HT-29 (cell line): Measurements from ENCODE around the gene USHBP1. TPM values are rescaled to one million over a fixed set of nuclear protein-coding genes. Genes with fewer than 3 reads are reported as not detected.

Source experiments
- DNase-seq: peaks from one replicate; pipeline ENCODE4 v3.0.0-alpha.2; 2015; ENCODE audit warnings: low spot score
- total RNA-seq: library from RNA; depleted of rRNA; stranded (reverse); fragments of >200 nt; shearing (Covaris generic); gene quantifications from 2 replicates; pipeline ENCODE4 v1.2.3, GENCODE V29; 2014

USHBP1 gene
- total RNA-seq, 1 experiment from 2014 or later, result 0.08 TPM

DNA sequence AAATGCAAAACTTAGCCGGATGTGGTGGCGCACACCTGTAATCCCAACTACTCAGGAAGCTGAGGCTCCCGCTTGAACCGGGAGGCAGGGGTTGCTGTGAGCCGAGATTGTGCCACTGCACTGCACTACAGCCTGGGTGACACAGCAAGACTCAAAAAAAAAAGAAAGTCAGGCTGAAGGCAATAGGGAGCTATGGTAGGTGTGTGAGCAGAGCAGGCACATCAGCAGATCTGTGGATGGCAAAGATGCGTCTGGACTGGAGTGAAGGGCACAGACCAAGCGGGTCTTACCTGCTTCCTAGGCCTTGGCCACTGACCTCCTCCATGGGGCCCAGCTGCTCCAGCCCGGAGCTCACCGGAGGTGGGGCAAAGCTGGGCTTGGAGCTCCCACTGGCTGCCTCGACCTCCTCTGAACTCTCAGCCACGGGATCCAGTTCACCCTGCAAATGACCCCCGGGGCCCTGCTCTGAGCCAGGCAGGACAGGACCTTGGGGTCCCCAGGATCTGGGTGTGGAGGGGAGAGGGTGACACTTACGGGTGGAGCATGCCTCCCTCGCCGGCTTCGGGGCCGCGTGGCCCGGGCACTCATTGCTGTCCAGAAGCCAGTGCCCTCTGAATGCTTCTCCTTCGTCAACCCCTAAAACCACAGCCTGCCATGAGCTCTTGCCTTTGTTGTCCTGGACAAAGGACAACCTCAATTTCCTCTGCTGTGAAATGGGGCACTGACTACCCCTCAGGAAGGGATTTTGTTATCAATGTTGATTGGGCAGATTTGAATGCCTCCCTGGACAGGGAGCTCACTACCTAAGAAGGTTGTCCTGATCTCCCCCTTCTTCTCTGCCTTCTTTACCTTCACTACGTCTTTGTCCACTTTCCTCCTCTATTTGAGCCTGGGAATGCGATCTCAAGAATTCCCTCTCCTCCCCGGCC, 569 bp downstream of the USHBP1 start:
- no peak for DNase-seq

DNA sequence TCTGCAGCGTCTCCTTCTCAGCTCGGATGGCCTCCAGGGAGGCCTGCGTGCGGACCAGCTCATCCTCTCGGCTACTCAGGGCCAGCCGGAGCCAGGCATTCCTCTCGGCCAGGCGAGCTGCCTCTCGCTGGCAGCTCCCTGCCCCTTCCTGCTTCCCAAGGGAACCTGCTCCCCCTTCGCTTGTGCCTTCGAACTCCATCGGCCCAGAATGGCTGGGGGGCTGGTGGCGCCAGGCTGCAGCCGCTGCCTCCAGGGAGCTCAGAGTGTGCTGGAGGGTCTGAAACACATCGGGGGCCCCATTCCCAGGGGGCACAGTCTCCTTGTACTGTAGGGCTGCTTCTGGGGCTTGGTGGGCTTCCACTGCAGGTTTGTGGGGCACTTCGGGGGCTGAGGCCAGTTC, 2.0 kb downstream of the USHBP1 start:
- DNase-seq, result no peak

DNA sequence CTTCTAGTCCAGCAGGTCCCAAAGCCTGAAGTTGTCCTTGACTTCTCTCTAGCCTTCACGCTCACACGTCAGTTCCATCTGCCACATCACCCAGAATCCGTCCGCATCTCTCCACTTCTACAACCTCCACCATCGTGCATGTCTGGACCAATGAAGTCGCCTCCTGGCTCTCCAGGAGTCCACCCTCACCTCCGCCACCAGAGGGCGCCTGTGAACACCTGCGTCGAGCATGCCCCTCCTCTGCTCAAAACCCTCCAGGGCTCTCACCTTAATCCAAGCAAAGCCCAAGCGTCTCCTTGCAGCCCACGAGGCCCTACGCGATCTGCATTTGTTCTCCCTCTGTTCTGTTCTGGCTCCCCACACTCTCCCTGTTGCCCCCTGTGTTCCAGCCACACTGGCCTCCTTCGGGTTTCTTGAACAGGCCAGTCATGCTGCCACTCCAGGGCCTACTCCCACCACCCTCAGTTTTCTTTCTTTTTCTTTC, 3.7 kb downstream of the USHBP1 start:
- DNase-seq, result peak; percentile 80

DNA sequence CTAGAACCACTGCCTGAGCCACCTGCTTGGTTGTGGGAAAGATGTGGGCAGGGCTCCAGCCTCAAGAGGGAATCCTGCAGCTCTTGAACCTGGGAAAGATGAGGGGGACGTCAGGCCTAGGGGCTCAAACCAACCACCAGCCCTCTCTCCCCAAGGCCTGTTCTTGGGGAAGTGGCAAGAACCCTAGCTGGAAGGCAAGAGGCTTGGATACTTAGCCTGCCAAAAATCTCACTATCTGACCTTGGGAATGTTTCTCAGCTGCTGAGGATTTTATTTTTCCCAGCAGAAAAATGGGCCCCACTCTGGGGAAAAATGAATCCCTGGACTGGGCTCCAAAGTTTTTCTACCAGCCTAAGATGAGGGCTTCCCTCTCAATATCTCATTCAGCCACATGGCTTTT, 4.6 kb downstream of the USHBP1 start:
- DNase-seq, result no peak

DNA sequence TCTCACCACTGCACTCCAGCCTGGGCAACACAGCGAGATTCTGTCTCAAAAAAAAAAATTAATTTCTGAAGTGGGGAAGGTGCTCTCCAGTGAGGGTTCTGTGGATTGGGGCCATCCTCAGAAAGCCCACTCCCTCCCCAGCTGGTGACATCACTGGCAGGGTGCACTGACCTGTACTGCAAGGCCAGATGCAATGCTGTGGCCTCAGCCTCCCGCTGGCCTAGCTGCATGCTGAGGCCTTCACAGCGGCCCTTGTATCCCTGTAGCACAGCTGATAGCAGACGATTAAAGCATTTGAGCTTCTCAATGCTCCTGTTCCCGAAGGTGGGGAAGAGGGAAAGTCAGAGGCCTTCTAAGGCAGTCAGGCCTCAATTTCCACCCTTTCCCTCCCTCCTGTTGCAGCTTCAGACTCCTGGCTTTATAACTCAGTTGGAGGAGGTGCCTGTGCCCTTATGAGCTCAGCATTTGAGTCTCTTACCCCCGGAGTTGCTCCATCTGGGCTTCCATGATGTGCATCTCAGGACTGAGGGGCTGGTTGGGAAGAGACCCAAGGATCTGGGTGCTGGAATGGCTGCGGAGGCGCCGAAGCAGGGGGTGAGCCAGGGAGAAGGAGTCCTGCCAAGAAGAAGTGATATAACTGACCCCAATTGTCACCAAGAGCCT, 5.3 kb downstream of the USHBP1 start:
- DNase-seq, result no peak

DNA sequence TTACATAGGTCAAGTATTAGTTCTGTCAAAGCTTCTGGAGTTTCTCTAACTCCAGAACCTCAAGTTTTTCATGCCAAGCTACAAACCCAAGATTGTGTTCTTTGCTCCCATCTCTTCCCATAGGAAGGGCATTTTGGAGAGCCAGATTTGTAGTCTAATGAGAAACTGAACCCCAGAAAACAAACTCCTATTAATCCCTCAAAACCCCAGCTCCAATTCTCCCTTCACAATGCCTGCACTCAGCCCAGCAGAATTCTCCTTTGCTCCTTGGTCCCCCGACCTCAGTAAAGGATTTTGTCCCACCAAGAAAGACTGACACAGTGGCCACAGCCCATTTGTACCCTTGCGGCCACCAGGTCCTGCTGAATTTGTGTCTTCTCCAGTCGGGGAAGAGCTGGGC, 8.4 kb downstream of the USHBP1 start:
- DNase-seq, result no peak

DNA sequence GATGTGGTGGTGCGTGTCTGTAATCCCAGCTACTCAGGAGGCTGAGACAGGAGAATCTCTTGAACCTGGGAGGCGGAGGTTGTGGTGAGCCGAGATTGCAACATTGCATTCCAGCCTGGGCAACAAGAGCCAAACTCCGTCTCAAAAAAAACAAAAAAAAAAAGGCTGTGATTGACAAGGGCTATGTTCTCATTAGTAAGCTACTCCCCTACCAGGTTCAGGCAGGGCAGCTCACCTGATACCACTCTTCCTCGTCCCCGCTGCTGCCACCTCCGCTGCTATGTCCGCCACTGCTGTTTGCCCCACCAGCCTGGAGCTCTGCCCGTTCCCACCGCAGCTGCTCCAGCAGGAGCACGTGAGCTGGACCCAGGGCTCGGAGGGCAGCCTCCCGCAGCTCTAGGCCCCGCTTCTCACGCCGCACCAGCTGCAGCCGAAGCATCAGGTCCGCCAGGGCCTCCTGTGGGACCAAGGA, 9.4 kb downstream of the USHBP1 start:
- DNase-seq, result no peak

DNA sequence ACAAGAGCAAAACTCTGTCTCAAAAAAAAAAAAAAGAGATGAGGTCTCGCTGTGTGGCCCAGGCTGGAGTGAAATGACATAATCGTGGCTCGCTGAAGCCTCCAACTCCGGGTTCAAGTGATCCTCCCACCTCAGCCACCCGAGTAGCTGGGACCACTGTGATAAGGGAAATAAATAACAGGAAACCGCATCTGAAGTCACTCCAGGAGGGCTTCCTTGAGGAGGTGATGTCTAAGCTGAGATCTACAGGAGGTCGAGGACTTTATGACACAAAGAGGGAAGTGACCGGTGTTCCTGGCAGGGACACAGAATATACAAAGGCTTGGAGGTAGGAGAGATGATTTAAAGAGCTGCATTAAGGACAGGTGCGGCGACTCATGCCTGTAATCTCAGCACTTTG, 9.9 kb downstream of the USHBP1 start:
- no peak for DNase-seq

DNA sequence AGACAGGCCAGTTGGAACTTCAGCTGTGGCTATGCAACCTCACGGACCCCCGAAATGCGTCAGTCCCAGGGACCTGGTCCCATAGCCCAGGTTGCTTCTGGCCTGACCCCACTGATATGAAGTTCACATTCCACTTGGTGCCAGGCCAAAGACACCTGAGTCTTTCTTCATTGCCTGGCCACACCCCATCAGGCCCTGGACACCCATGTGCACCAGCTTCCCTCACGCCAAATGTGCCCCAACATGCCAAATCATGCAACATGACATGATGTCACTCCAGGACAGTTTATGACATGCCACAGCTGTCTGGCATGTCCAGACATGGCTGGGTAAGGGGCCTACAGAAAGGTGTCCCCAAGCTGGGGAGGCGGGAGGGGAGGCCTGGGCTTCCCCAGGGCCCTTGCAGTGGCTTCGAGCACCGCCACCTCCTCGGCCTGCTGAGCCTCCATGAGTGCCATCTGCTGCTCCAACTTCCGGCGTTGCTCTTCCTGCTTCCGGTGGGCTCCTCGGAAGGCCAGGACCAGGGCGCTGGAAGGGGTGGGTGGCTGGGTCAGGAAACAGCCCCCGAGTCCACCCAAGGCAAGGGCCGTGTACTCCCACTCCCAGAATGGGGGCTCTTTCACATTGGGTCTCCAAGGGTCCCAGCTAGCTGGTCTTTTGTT, 14.5 kb downstream of the USHBP1 start:
- no peak for DNase-seq

DNA sequence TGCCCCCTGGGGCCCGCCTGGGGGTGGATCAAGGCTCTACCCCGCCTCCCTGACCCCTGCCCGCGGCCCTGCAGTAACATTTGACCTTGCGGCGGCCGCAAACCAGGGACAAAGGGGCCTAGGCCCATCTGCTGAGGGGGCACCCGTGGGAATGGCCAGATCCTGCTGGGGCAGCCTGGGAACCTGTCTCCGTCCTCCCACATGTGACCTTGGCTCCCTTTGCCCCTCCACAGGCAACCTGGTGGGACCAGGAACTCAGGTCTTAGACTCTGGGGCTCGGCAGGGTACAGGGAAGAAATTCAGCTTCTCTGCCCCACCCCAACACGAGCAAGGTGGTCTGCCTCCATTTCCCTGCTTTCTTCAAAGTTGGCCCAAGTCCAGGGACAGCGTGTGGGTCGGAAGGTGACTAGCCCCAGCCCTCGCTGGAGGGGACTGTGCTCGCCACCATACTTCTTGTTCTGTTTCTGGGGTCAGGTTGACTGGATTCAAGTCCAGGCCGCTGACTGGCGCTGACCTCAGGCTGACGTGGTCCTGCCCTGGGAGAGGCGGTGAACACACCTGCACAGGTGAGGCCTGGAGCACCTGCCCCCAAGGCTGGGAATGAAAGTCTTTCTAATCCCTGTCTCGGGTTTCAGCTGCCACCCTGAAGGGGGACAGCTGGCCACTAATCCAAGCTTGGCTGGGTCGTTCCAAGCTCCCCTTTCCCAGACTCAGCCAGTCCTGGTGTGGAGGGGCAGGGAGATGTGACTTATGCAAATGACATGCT, 16.4 kb downstream of the USHBP1 start:
- no peak for DNase-seq

DNA sequence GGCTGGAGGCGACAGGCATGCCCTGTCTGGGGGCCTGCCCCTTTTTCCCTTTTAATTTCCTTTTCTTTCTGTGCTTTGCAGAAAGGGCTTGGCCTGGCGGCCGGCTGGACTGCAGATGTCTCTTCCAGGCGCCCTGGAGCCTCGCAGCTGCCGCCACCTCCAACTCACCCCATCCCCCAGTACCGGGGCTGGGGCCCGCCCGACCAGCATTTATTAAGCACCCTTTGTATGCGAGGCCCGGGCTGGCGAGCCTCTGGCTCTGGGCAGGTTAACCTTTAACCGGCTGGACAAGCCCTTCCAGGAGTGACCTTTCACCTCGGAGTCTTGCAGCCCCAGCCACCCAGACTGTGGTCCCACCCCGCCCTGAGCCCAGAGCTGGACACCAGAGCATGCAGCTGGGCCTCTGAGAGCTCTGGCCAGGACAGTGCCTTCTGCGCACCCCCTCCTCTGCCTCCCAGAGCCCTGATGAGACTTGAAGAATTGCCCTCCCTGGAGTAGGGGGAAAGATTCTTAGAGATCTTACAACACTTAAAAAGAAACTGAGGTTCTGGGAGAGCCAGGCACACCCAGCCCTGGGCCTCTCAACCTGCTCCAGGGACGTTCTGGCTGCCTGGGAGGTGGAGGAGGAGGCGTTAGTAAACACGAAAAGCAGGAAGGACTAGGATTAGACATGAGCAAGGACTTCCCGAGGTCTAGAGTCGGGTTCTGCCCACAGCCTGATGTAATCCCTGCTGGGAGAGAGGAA, 17.7 kb downstream of the USHBP1 start:
- DNase-seq, result peak; percentile 60

DNA sequence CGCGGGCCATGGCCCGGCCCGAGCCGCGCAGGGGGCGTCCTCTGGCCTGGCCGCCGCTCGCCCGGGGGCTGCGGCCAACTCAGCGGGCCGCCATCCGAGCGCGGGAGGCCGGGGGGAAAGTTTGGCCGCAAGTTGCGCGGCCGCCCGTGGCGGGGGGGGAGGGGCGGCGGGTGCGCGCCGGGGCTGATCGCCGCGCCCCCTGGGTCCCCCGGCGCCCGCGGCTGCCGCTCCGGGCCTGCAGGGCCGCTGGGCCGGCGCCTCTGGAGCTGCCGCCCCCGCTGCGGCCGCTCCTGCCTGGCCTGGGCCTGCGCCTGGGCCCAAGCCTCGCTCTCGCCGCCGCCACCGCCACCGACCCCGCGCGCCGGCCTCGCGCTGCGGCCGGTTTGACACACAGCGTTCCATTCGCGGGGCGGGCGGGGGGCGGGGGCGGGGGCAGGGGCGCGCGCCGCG, 19.0 kb downstream of the USHBP1 start, which contains the start of gene NR2F6:
TSS of gene NR2F6 (minus strand) at position 385 of the 450 bp plus-strand sequence. CDS start 699 bp downstream, outside the sequence.
- DNase-seq, result no peak

DNA sequence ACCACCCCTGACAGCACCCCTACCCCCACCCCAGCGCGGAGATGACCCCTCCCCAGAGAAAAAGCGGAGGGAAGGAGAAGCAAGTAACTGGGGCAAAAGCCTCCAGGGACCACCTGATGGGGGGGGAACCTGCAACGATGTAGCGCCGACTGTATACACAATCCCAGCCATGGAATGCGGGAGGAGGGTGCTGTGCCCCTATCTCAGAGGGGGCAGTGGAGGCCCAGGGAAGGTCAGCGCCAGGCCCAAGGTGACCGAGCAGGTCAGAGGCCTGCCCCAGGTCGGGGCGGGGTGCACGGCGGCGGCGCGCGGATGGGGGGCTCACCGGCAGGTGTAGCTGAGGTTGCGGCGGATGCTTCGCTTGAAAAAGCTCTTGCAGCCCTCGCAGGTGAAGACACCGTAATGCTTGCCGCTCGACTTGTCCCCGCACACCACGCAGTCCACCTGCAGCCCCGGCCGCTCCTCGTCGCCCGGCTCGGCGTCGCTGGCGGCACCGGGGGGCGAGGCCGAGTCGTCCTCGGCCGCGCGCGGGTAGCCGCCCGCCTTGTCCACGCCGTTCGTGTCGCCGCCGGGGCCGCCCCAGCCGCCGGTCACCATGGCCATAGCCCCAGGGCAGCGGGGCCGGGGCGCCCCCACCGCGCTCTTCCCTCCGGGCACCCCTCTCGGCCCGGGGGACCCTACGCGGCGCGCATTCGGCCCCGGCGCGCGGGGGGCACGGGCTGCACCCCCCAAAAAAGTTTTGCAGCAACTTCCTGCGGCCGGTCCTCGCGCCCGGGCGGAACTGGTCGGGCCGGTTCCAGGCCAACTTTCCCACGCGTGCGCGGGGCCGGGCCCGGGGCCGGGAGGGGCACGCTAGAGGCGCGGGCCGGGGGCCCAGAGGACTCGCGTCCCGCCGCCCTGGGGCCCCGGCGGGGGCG, 19.7 kb downstream of the USHBP1 start:
- DNase-seq, result no peak

DNA sequence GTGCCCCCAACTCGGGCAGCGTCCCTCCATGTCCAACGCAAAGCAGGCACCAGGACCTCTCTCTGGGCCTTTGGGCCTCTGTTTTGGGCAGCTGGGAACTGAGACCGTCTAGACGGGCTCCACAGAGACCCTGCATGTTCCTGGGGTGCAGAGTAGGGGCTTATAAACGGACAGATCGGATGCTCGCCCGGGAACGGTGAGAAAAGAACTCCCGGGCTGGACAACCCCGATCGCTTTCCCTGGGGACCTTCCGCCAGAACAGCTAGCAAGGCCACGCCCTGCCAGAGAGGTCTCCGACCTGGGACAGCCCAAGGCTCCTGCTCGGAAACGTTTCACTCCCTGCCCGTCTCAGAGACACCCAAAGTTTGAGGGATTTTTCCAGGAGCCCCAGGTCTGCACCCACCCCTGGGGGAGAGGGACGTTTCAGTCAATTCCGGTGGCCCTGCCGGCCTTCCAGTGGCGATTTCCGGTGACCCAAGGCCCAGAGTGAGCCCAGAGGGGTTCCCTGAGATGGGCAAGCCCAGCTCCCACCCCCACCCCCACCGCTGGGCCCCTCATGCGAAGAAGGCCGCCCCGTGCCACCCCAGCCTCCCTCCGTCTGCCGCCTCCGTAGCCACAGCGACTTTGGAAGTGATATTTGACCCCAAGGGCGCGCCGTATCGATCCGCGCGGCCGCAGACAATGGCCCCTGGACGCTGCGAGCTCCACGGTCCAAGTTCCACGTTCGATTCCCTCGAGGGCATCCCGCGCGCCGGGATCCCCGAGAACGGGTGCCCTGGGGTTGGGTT, 20.5 kb downstream of the USHBP1 start:
- DNase-seq, result peak; percentile 47

DNA sequence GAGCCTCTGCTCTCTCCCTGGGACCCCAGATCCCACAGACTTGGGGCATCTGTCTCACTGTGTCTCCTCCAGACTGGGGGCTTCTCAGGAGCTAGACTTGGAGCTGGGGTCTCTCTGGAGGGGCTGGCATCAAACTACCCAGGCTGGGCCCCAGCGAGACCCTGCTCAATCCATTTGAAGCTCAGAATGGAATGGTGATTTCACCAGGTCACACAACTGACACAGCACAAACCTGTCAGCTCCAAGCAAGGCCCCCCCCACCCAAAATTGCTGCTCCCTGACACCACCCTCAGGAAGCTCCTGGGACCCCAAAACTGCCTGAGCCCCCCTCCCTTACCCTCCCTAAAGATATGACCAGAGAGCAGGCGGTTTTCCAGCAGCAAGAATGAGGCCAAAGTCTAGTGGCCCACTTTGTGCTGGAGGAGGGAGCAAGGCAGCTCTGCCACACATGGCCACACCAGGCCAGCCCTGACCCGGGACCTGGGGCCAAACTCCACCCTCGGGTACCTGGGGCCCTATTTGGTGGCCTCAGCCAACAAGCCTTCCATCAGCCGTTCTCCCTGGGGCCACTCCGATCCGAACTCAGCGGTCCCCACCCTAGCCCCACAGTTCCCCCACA, 21.2 kb downstream of the USHBP1 start:
- no peak for DNase-seq

DNA sequence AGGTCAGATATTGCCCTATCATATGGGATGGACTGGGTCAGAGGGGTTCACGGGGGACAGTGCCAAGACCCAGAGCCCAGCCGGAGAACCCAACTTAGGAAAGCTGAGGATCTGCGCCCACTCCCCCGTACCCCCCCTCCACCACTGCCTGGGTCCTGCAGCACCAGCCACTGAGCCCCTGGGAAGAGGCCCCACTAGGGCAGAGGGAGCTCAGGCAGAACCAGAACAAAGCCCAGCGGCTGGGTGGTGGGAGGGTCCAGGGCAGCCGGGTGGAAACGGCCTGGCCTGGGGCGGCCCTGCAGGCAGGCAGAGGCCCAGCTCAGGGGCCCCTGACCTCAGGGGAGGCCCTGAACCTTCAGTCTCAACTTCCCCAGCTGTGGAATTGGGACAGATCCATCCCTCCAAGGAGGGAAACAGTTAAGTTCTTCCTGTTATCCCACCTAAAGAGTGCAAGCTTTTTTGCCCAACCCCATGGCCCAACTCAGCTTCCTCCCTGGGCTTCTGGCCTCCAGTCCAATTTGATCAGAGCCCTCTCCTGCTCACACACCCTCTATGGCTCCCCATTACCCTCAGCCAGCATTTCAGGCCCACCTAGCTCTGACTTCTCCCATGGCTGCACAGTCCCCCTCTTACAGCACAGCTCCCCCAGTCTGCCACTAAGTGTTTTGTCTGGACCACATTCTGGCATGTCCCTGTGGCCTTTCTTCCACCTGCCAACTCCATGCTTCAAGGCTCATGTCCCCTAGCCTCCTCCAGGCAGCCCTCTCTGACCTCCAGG, 21.9 kb downstream of the USHBP1 start:
- DNase-seq, result no peak

DNA sequence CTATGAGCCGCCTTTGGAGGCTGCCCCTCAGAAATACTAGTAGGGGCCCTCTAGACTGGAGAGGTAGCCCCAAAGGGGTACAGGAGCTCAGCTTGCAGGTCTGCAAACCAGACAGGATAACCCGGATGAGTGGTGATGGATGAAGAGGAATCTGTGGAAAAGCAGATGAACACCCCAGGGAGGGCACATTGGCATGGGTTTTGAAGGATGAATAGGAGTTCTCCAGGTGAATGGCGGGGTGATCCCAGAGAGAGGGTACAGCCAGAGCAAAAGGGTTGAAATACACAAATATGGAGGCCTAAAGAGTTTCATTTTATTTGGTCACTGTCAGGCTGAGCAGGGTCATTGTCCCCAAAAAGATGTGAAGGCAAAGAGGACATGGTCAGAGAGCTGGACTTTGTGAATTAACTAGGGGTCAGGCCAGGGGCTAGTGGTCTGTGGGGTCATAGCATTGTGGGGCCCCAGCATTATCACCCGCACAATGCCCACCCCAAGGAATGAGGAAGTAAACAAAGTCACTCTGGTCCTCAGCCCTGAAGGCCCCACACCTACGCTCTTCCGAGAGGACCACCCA, 23.6 kb downstream of the USHBP1 start:
- DNase-seq, result no peak
